Astrocyte of the cerebellum (primary cell): ENCODE measurements around the gene USP1.

ENCODE experiments used
- DNase-seq: peaks from one replicate; pipeline ENCODE4 v3.0.0-alpha.2; 2011; ENCODE audit warnings: low read depth
- H3K4me3 ChIP-seq: 2 replicates; pipeline ENCODE4 v1.5.1; 2011; ENCODE audit warnings: mild to moderate bottlenecking, low read depth, low read length, moderate library complexity
- CTCF ChIP-seq: IDR thresholded peaks from 2 replicates; pipeline ENCODE4 v1.5.1; 2012; ENCODE audit warnings: low read length, low read depth, moderate library complexity, mild to moderate bottlenecking; ENCODE audit errors: missing control alignments
- in situ Hi-C: cut with HindIII; loops from 2 replicates; pipeline ENCODE4 v1.10.0; 2017; ENCODE audit warnings: low sequenced_read_pairs

USP1 gene

GRCh38 chr1:62462370-62462769 lies 25.5 kb downstream of the USP1 start:
- DNase-seq, result no peak
- no peak overlapping the region for H3K4me3 ChIP-seq
- TF ChIP-seq CTCF, result no peak
- in situ Hi-C loops, result no loop called here

- in situ Hi-C loops, result no loop called here
- TF ChIP-seq CTCF, result no peak
- H3K4me3 ChIP-seq, result no peak overlapping the region
- no peak for DNase-seq
Measured at GRCh38 chr1:62467092-62467491, 30.2 kb downstream of the USP1 start.

GRCh38 chr1:62476525-62477219 lies 39.8 kb downstream of the USP1 start:
- in situ Hi-C loops, result no loop called here
- no peak for TF ChIP-seq CTCF
- DNase-seq, result no peak
- no peak overlapping the region for H3K4me3 ChIP-seq

GRCh38 chr1:62481681-62482080 lies 44.8 kb downstream of the USP1 start:
- no peak for TF ChIP-seq CTCF
- no peak for DNase-seq
- in situ Hi-C loops, result no loop called here
- H3K4me3 ChIP-seq, result no peak overlapping the region

- in situ Hi-C loops, result no loop called here
- TF ChIP-seq CTCF, result no peak
- no peak overlapping the region for H3K4me3 ChIP-seq
- DNase-seq, result no peak
Measured at GRCh38 chr1:62484824-62485468, 48.1 kb downstream of the USP1 start.

GRCh38 chr1:62487956-62488355 lies 51.1 kb downstream of the USP1 start:
- no peak overlapping the region for H3K4me3 ChIP-seq
- in situ Hi-C loops, result no loop called here
- no peak for TF ChIP-seq CTCF
- no peak for DNase-seq
